NCI-H345 treated with DMSO at 0.1 percent for 48 hours (cell line): ENCODE data around the gene EIF1B.

Experiments used
- DNase-seq: peaks from one replicate; lab custom pipeline; 2025; ENCODE audit not compliant: unreplicated experiment; lab: John Stamatoyannopoulos, UW

The EIF1B gene

GRCh38 chr3:40340541-40341170, 31.1 kb downstream of the EIF1B start:
- DNase-seq: no peak

- DNase-seq: no peak
These were observed 32.2 kb downstream of the EIF1B start for GRCh38 chr3:40341671-40342070.

DNA sequence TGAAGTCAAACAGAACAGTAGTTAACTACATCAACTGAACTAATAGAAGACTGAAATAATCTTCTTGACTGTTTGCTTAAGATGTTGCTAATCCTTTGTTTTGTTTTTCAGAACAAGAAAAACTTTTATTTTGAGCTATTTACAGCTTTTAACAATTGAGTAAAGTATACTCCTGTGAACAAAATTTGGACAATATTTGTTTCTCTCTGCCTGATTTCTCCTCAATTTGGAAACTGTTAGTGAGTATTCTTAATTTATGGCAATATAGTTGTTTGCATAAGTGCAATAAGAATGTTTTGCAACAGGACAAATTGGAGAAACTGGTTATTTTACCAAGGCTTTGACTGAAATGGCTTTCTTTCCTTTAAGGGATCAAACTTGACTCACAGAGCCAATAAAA, 41.0 kb downstream of the EIF1B start:
- DNase-seq: no peak

DNA sequence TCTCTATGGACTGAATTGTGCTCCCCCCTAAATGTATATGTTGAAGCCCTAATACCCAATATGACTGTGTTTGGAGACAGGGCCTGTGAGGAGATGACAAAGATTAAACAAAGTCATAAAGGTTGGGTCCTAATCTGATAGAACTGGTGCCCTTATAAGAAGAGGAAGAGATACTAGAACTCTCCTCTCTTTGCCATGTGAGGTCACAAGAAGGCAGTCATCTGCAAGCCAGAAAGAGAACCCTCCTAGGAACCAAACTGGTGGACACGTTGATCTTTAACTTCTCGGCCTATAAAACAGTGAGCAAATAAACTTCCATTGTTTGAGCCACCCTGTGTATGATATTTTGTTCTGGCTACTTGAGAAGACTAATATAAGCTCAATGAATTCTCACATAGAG, 45.9 kb downstream of the EIF1B start:
- DNase-seq: no peak

GRCh38 chr3:40358454-40358853, 48.9 kb downstream of the EIF1B start:
- no peak for DNase-seq
